Stimulated activated CD4-positive, alpha-beta T cell treated with anti-CD3 and anti-CD28 coated beads, TNF-alpha, amount 100 ng/mL, for 4 hours (primary cell): ENCODE data around the gene PLXDC2.

ENCODE experiments used
- DNase-seq, 3 experiments: peaks; one replicate each; pipeline ENCODE4 v3.0.0-alpha.2; 2020; ENCODE audit warnings: low read depth in 3 of 3

PLXDC2 gene

GRCh38 chr10:19911886-19912285, 95.7 kb downstream of the PLXDC2 start:
- DNase-seq, result no peak

GRCh38 chr10:19913987-19914386, 97.8 kb downstream of the PLXDC2 start:
- DNase-seq, result no peak

- DNase-seq, result no peak
Observed at GRCh38 chr10:19915125-19915524, 98.9 kb downstream of the PLXDC2 start.

GRCh38 chr10:19915816-19916215, 99.6 kb downstream of the PLXDC2 start:
- no peak for DNase-seq

- no peak for DNase-seq
Observed at GRCh38 chr10:19917751-19918478, 101.7 kb downstream of the PLXDC2 start.

- DNase-seq, result no peak
Observed at GRCh38 chr10:19918794-19919193, 102.6 kb downstream of the PLXDC2 start.

GRCh38 chr10:19919671-19920070, 103.4 kb downstream of the PLXDC2 start:
- no peak for DNase-seq

GRCh38 chr10:19920075-19920726, 104.0 kb downstream of the PLXDC2 start:
- DNase-seq, result no peak

GRCh38 chr10:19921300-19922140, 105.3 kb downstream of the PLXDC2 start:
- DNase-seq, result no peak

- DNase-seq, result no peak
Observed at GRCh38 chr10:19922236-19922963, 106.2 kb downstream of the PLXDC2 start.

GRCh38 chr10:19925064-19925463, 108.8 kb downstream of the PLXDC2 start:
- DNase-seq, result no peak

- DNase-seq, result no peak
Observed at GRCh38 chr10:19928936-19929335, 112.7 kb downstream of the PLXDC2 start.

- DNase-seq, result no peak
Observed at GRCh38 chr10:19929506-19930140, 113.4 kb downstream of the PLXDC2 start.

- no peak for DNase-seq
Observed at GRCh38 chr10:19930936-19931893, 115.0 kb downstream of the PLXDC2 start.

GRCh38 chr10:19931894-19932590, 115.8 kb downstream of the PLXDC2 start:
- no peak for DNase-seq

GRCh38 chr10:19932806-19933371, 116.7 kb downstream of the PLXDC2 start:
- DNase-seq, result no peak

GRCh38 chr10:19933772-19934171, 117.5 kb downstream of the PLXDC2 start:
- DNase-seq, result no peak

- no peak for DNase-seq
Observed at GRCh38 chr10:19935176-19935575, 118.9 kb downstream of the PLXDC2 start.

GRCh38 chr10:19936289-19936688, 120.1 kb downstream of the PLXDC2 start:
- no peak for DNase-seq
